Measurements from ENCODE around the gene KLHDC8B. TPM values are rescaled to one million over a fixed set of nuclear protein-coding genes. Genes with fewer than 3 reads are reported as not detected.
A peak's percentile ranks its signal among the peaks of the same experiment; 100 is the strongest.

Gene KLHDC8B
- total RNA-seq, 1 experiment from 2014 or later = 13.5 TPM

- Histone ChIP-seq H3K79me2 (ENCODE audit: insufficient read depth, low read length) (no peaks in the 10 kb centered on the region), H3K14ac (ENCODE audit: insufficient read depth, low read length) (no peak overlapping the region), H4K5ac (ENCODE audit: insufficient read length, low read depth, low read length) (no peak overlapping the region), H3K27me3 (ENCODE audit: insufficient read depth, low read length) (no peaks in the 10 kb centered on the region), H2BK20ac (ENCODE audit: low read depth, low read length, poor library complexity, severe bottlenecking) (no peak overlapping the region), H3K79me1 (ENCODE audit: insufficient read depth, low read depth, low read length, poor library complexity, severe bottlenecking) (no peaks in the 10 kb centered on the region), H4K20me1 (ENCODE audit: control insufficient read depth, insufficient read depth, insufficient read length) (no peaks in the 10 kb centered on the region), H4K91ac (ENCODE audit: insufficient read length, low read depth, low read length) (no peak overlapping the region), H3T11ph (ENCODE audit: low read length) (no peak overlapping the region), H2AFZ (ENCODE audit: low read length) (no peak overlapping the region), H3K4me2 (ENCODE audit: insufficient read depth, insufficient read length, low read length) (no peak overlapping the region), H2BK12ac (ENCODE audit: insufficient read length, low read depth, low read length) (no peak overlapping the region), H2BK120ac (ENCODE audit: low read depth, low read length, poor library complexity, severe bottlenecking) (no peak overlapping the region), H3K9ac (ENCODE audit: extremely low read depth, insufficient read length, low read length) (no peak overlapping the region), H3K4me1 (ENCODE audit: insufficient read depth, low read length) (peaks cover 2% of the 10 kb centered on the region; the same call in 1 of the 2 replicates), H3K56ac (ENCODE audit: insufficient read length, low read depth, low read length) (no peak overlapping the region), H3K23me2 (ENCODE audit: insufficient read length, low read depth, low read length, poor library complexity, severe bottlenecking) (peaks cover 15% of the 10 kb centered on the region), H3K9me3 (ENCODE audit: control insufficient read depth, low read depth, low read length) (no peaks in the 10 kb centered on the region), H3K27ac (ENCODE audit: insufficient read length, low read depth, low read length) (no peak overlapping the region), H3K23ac (ENCODE audit: insufficient read length, low read depth, low read length) (no peak overlapping the region), H2BK15ac (ENCODE audit: low read depth, low read length) (no peak overlapping the region), H2AK5ac (ENCODE audit: insufficient read length, low read length) (no peak overlapping the region), H2BK5ac (ENCODE audit: insufficient read length, low read length) (no peak overlapping the region), H3K4ac (ENCODE audit: low read depth, low read length) (no peak overlapping the region), H3K18ac (ENCODE audit: insufficient read length, low read depth, low read length) (no peak overlapping the region), H4K8ac (replicated peaks; ENCODE audit: insufficient read length, low read depth, low read length) (no peak overlapping the region)
- no CpG with 5 or more reads among the region's 4 CpGs for WGBS (ENCODE audit: extremely low coverage, insufficient read length, low lambda C conversion rate)
- no peak for TF ChIP-seq CTCF (conservative IDR thresholded peaks at IDR 0.05)
- DNase-seq = no peak
- H3K9me3 Mint-ChIP-seq = peaks cover 0 to 4% of the 10 kb centered on the region in 2 experiments; a peak in 3 of 5 replicates
- peak overlapping the region in 1 of 3 experiments; percentile 72; a peak in 3 of 7 replicates for H3K27ac Mint-ChIP-seq
- peaks cover 0 to 1% (median 0%) of the 10 kb centered on the region in 3 experiments; a peak in 1 of 7 replicates for H3K36me3 Mint-ChIP-seq (ENCODE audit: insufficient read depth in 1 of 3, low read depth in 3 of 3)
- H3K4me3 Mint-ChIP-seq = no peak overlapping the region
- H3K27me3 Mint-ChIP-seq (ENCODE audit: low read depth) = peaks cover 22% of the 10 kb centered on the region
- peaks cover 8 to 14% of the 10 kb centered on the region in 2 experiments; a peak in 3 of 4 replicates for H3K4me1 Mint-ChIP-seq
These were observed 35.9 kb upstream of the KLHDC8B start for GRCh38 chr3:49135499-49135898.
